GM12874 (cell line): ENCODE results near the gene TMEM132C.

Experiments used
- TF ChIP-seq, protein P1 (sequence below): IDR thresholded peaks from 2 replicates; pipeline ENCODE4 v1.5.1; 2011; ENCODE audit warnings: low read depth, mild to moderate bottlenecking, control low read depth, low read length, moderate library complexity; ENCODE audit not compliant: insufficient read depth

TMEM132C gene

DNA sequence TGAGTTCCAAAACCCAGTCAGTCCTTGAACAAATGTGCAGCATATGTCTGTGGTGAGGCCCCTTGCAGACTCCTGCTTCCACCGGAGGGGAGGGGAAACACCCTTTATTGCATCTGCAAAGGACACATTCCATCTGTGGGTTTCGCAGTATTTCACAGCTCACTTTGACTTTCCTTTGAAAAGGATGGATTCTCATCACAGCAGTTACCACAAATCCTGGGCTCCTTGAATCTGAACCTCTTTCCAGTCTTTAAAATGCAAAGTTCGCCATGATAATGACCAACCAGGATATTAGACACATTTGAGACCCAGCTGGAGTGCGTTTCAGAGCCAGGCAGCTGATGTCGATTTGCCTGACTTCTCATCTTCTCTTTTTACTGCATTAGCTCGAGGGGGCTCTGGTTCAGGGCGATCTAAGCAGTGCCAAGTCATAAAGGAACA is 314.4 kb downstream of the TMEM132C start:
- TF ChIP-seq, protein P1, sequence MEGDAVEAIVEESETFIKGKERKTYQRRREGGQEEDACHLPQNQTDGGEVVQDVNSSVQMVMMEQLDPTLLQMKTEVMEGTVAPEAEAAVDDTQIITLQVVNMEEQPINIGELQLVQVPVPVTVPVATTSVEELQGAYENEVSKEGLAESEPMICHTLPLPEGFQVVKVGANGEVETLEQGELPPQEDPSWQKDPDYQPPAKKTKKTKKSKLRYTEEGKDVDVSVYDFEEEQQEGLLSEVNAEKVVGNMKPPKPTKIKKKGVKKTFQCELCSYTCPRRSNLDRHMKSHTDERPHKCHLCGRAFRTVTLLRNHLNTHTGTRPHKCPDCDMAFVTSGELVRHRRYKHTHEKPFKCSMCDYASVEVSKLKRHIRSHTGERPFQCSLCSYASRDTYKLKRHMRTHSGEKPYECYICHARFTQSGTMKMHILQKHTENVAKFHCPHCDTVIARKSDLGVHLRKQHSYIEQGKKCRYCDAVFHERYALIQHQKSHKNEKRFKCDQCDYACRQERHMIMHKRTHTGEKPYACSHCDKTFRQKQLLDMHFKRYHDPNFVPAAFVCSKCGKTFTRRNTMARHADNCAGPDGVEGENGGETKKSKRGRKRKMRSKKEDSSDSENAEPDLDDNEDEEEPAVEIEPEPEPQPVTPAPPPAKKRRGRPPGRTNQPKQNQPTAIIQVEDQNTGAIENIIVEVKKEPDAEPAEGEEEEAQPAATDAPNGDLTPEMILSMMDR = no peak

- TF ChIP-seq, protein P1 = peak; percentile 18; the same call in 1 of the 2 replicates
Observed at GRCh38 chr12:128583453-128583852, 316.5 kb downstream of the TMEM132C start.

DNA sequence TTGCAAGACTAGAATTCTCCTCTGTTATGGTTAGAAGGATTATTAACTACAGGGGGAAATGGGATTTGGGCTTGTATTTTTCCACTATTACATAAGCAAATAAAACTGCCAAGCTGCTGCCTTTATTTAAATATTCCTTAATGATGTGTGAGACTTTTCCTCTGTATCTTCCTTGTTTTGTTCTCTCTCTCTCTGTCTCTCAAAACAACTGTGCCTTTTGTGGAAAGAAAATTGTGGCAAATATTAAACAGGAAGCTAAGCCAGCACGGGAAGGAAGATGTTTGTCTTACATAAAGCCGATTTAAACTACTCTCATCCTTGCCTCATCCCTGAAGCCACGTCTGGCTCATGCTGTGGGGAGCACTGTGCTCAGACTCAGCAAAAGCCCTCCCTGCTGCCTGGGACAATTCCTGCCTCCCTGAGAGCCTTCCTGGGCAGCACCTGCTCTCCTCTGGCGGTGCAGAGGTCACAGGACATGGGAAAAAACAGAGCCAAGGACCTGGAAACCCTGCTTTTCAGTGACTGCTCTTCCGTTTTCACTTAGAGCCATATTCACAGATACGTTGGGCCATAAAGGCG is 319.6 kb downstream of the TMEM132C start:
- TF ChIP-seq, protein P1 = no peak

DNA sequence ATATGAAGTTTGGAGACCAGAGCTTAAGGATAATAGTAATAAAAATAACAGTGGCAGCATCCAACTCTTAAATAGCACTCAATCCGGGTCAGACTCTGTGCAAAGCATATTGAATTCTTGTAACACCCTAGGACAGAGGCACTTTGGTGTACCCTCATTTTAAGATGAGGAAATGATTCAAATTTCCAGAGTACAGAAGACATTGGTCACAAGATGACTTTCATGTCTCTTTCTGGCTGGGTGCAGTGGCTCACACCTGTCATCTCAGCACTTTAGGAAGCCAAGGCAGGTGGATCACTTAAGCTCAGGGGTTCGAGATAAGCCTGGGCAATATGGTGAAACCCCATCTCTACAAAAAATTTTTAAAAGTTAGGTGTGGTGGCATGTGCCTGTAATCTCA is 320.9 kb downstream of the TMEM132C start:
- TF ChIP-seq, protein P1 = no peak

GRCh38 chr12:128592220-128592744 is 325.3 kb downstream of the TMEM132C start:
- TF ChIP-seq, protein P1 = no peak

GRCh38 chr12:128594521-128594920 is 327.6 kb downstream of the TMEM132C start:
- TF ChIP-seq, protein P1 = no peak

- TF ChIP-seq, protein P1 = no peak
Observed at GRCh38 chr12:128595609-128596008, 328.6 kb downstream of the TMEM132C start.
